WTC11 (cell line): Measurements from ENCODE around the gene C1QTNF2.

Experiments used
- ATF1 ChIP-seq: sonication (generic); formaldehyde crosslinking; IDR thresholded peaks from 2 replicates; pipeline ENCODE4 v1.8.1; 2023; ENCODE audit warnings: mild to moderate bottlenecking, moderate library complexity, missing genetic modification reagents
- ATF3 ChIP-seq: sonication (generic); formaldehyde crosslinking; conservative IDR thresholded peaks from 2 replicates; pipeline ENCODE4 v1.8.1; 2022; ENCODE audit warnings: mild to moderate bottlenecking, missing genetic modification reagents
- ATF6 ChIP-seq: sonication (generic); formaldehyde crosslinking; IDR thresholded peaks from 2 replicates; pipeline ENCODE4 v1.8.1; 2023; ENCODE audit warnings: mild to moderate bottlenecking, missing genetic modification reagents
- CBFB ChIP-seq: sonication (generic); formaldehyde crosslinking; IDR thresholded peaks from 2 replicates; pipeline ENCODE4 v1.8.1; 2022; ENCODE audit warnings: mild to moderate bottlenecking, low read depth, missing genetic modification reagents
- CTCF ChIP-seq: fragments of 200-600 bp; IDR thresholded peaks from 2 replicates; pipeline ENCODE4 v1.8.0; 2022; ENCODE audit warnings: antibody characterized with exemption
- FOXP1 ChIP-seq: sonication (generic); formaldehyde crosslinking; IDR thresholded peaks from 2 replicates; pipeline ENCODE4 v1.8.0; 2022; ENCODE audit warnings: missing genetic modification reagents, mild to moderate bottlenecking, moderate library complexity, borderline replicate concordance
- GTF2I ChIP-seq: fragments of 250-450 bp; sonication (Bioruptor Pico); conservative IDR thresholded peaks from 2 replicates; pipeline ENCODE4 v1.4.0; 2021; ENCODE audit warnings: mild to moderate bottlenecking
- JUN ChIP-seq: sonication (generic); formaldehyde crosslinking; IDR thresholded peaks from 2 replicates; pipeline ENCODE4 v1.8.0; 2023; ENCODE audit warnings: mild to moderate bottlenecking, missing genetic modification reagents
- MAX ChIP-seq: sonication (generic); formaldehyde crosslinking; IDR thresholded peaks from 2 replicates; pipeline ENCODE4 v1.8.0; 2022; ENCODE audit warnings: mild to moderate bottlenecking, missing genetic modification reagents
- MLX ChIP-seq: sonication (generic); formaldehyde crosslinking; IDR thresholded peaks from 2 replicates; pipeline ENCODE4 v1.8.1; 2023; ENCODE audit warnings: mild to moderate bottlenecking, missing genetic modification reagents, moderate library complexity
- MXD4 ChIP-seq: fragments of 250-450 bp; sonication (Bioruptor Pico); IDR thresholded peaks from 2 replicates; pipeline ENCODE4 v1.8.0; 2021; ENCODE audit warnings: mild to moderate bottlenecking, moderate library complexity, borderline replicate concordance
- TEAD4 ChIP-seq: sonication (generic); formaldehyde crosslinking; IDR thresholded peaks from 2 replicates; pipeline ENCODE4 v1.8.0; 2022; ENCODE audit warnings: mild to moderate bottlenecking, missing genetic modification reagents
- USF1 ChIP-seq: sonication (generic); formaldehyde crosslinking; IDR thresholded peaks from 2 replicates; pipeline ENCODE4 v1.8.0; 2022; ENCODE audit warnings: mild to moderate bottlenecking, missing genetic modification reagents
- USF2 ChIP-seq: sonication (generic); formaldehyde crosslinking; IDR thresholded peaks from 2 replicates; pipeline ENCODE4 v1.8.1; 2023; ENCODE audit warnings: mild to moderate bottlenecking, missing genetic modification reagents, moderate library complexity

GRCh38 chr5:160385496-160385895, 15.1 kb upstream of the C1QTNF2 start:
- TF ChIP-seq MAX (CRISPR knock-in tag) (no peak), CTCF (no peak), JUN (no peak), CBFB (CRISPR knock-in tag) (no peak), MXD4 (CRISPR knock-in tag) (no peak), ATF6 (CRISPR knock-in tag) (no peak), FOXP1 (CRISPR knock-in tag) (no peak), GTF2I (CRISPR knock-in tag) (no peak), USF1 (CRISPR knock-in tag) (no peak), ATF1 (no peak), TEAD4 (CRISPR knock-in tag) (no peak), USF2 (no peak), ATF3 (CRISPR knock-in tag) (no peak), MLX (CRISPR knock-in tag) (no peak)
